ENCODE data around the gene NKD1. TPM values are rescaled to one million over a fixed set of nuclear protein-coding genes. Genes with fewer than 3 reads are reported as not detected.

Gene NKD1
- total RNA-seq, 1 experiment from 2014 or later = 14.2 TPM

GRCh38 chr16:50613281-50613963 lies 65.2 kb downstream of the NKD1 start:
- DNase-seq (ENCODE audit: low read depth) = peak; percentile 78

DNA sequence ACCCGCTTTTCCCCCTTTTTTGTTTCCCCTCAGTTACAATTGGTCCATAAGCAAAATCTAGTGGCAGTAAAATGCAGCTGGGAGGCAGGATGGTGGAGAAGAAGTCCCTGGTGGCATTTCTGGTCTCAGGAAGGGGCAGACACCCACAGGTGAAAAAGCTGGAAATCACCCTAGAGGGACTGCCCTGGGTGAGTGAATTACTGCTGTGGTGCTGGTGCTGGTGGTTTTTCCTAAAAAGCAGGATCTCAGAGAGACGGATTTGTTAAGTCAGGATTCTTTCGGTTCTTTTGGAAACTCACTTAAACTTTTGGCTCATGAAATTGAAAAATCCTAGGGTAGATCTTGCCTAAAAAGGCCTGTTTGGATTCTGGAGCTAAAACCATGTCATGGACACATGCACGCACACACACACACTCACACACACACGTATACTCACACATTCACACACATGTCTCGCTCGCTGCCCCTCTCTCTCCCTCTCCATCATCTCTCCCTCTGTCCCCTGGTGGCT lies 65.8 kb downstream of the NKD1 start:
- no peak for DNase-seq (ENCODE audit: low read depth)

- no peak for DNase-seq (ENCODE audit: low read depth)
Measured at GRCh38 chr16:50614955-50615724, 66.9 kb downstream of the NKD1 start.

DNA sequence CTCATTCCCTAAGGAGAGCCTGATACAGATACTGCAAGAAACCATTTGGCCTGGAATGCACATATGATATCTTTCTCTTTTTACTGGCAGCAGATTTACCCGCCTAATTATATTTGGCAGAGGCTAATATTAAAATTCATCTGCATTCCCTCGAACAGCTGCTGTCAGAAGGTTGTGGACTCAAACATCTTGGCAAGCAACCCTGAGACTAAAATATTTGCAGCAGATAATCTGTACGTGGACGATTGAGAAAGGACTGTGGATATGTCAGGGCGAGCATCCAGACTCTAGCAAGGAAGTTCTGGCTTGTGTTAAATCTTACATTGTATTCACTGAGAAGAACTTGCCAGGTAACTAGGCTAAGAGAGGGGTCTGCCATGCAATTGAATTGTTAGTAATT lies 67.7 kb downstream of the NKD1 start:
- no peak for DNase-seq (ENCODE audit: low read depth)

GRCh38 chr16:50616386-50616785 lies 68.2 kb downstream of the NKD1 start:
- DNase-seq (ENCODE audit: low read depth) = no peak

GRCh38 chr16:50616883-50617645 lies 68.9 kb downstream of the NKD1 start:
- DNase-seq (ENCODE audit: low read depth) = no peak

DNA sequence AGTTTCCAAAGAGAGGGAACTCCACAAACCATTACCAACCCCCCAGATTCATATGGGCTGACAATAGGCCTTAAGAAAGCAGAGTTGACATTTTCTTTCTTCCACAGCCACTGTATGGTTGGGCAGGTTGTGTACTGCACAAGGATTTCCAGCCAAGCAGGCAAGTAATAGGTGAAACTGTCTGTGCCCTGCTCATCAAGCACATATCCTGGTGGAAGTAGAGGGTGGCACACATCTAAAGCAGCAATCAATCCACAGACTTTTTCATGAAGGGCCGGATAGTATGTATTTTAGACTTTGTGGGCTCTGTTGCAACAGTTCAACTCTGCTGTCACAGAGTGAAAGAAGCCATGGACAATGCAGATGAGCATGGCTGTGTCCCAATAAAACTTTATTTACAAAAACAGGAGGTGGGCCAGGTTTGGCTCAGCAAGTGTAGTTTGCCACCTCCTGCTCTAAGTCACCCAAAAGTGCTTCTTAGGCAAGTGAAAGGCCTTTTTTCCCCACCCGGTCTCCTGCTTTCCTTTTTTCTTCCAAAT lies 69.5 kb downstream of the NKD1 start:
- no peak for DNase-seq (ENCODE audit: low read depth)

DNA sequence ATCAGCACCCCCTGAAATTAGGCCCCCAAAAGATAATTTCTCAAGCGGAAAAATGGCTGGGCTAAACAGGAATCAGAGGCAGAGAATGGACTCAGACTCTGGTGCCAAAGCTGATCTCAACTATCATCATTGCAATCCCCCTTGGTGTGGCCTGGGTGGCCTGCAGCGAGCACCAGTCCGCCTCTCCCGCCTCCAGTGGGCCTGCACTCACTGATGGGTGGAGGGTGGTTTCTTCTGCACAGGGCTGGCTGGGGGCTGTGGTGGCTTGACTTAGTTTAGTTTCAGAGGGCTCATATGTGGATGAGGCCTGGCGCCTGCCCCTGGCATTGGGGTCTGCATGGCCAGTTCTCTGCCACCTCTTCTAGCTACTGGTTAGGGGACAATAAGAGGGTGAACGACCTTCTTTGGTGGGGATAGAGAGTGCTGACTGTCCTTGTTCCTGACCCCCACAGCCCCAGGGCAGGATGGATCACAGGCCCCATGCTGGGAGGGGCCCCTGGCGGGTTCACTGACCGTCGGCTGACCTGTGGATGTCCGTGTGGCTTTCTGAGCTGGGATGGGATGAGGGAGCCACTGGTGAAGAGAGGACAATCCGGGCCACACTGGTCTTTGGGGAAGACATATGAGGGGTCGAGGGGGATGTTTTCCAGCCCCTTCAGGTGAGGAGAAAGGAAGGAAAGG lies 70.2 kb downstream of the NKD1 start:
- no peak for DNase-seq (ENCODE audit: low read depth)

- DNase-seq (ENCODE audit: low read depth) = no peak
Measured at GRCh38 chr16:50619702-50620491, 71.7 kb downstream of the NKD1 start.

- DNase-seq (ENCODE audit: low read depth) = no peak
Measured at GRCh38 chr16:50620646-50621451, 72.7 kb downstream of the NKD1 start.

DNA sequence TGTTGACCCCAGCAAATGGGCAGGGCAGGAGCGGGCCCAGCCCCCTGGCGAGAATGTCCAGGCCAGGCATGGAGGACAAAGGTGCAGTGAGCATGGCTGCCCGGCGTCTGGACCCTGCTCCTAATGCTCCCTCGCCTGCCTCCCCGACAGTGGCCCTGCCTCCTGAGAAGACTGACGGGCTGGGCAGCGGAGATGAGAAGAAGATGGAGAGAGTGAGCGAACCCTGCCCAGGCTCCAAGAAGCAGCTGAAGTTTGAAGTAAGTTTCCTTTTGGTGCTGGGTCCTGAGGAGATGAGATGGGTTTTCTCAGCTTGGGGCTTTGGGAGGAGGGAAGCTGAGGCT lies 73.2 kb downstream of the NKD1 start:
- DNase-seq (ENCODE audit: low read depth) = no peak

- no peak for DNase-seq (ENCODE audit: low read depth)
Measured at GRCh38 chr16:50622029-50622428, 73.8 kb downstream of the NKD1 start.

GRCh38 chr16:50622643-50623369 lies 74.6 kb downstream of the NKD1 start:
- DNase-seq (ENCODE audit: low read depth) = no peak

DNA sequence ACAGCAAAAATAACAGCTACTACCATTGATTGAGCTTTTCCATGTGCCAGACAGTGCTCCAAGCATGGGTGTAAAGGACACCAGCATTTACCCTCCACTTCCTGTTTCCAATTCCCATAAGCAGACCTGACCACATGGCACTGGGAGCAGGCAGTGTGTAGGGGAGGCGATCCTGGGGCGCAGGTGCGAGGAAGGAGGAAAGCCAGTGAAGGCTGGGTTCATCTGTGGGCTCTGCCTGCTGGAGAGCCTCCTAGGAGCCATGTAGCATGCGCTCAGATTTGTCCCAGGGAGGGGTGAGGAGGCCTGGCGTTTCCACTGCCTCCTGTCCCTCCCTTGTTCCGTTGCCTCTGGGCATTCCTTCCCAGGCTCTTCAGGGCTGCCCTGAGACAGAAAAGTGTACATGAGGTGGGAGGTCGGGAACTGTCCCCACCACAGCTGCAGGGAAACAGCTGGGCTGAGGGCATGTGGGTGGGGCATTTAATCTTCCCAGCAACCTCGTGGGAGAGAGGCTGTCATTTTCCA lies 76.3 kb downstream of the NKD1 start:
- DNase-seq (ENCODE audit: low read depth) = no peak

DNA sequence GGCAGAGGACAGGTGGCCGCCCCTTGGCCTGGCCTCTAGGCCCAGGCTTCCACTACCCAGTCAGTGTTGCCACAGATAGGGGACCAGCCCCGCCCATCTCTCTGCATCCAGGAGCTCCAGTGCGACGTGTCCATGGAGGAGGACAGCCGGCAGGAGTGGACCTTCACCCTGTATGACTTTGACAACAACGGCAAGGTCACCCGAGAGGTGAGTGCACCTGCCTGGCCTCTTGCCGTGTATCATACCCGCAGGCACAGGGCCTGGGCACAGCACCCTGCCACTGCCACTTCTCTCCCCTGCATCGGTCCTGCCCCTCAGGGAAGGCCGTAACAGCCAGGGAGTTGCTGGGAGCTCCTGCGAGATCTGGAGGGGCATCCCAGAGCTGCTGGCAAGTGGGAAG lies 77.2 kb downstream of the NKD1 start:
- no peak for DNase-seq (ENCODE audit: low read depth)

DNA sequence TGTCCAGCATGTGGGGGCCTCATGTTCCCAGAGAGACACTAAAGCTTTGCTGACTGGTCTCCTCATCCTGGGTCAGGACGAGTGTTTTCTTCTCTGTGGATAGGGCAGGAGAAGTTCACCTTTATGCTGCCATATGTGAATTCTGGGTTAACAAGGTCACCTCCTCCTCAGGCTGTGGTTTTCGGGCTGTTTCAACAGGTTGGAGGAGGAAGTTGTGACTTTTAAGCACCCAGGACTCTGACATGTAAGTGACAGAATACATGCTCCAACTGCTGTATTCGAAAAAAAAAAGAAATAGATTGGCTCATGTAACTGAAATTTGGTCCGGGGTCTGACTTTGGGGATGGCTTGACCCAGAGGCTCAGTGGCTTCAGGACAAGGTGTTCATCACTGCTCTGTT lies 78.7 kb downstream of the NKD1 start:
- no peak for DNase-seq (ENCODE audit: low read depth)

GRCh38 chr16:50627419-50627818 lies 79.2 kb downstream of the NKD1 start:
- no peak for DNase-seq (ENCODE audit: low read depth)

- no peak for DNase-seq (ENCODE audit: low read depth)
Measured at GRCh38 chr16:50628156-50628802, 80.1 kb downstream of the NKD1 start.

GRCh38 chr16:50629334-50629733 lies 81.1 kb downstream of the NKD1 start:
- no peak for DNase-seq (ENCODE audit: low read depth)

All from RPMI7951 (cell line).